HG03469 (cell line): Measurements from ENCODE around the gene TBC1D22A.

Experiments
- ATAC-seq: cut with Tn5 transposase; IDR thresholded peaks from one replicate; pipeline ENCODE4 v1.9.1; 2021; ENCODE audit warnings: mild to moderate bottlenecking, moderate library complexity, moderate number of reproducible peaks; ENCODE audit not compliant: unreplicated experiment

Gene TBC1D22A

DNA sequence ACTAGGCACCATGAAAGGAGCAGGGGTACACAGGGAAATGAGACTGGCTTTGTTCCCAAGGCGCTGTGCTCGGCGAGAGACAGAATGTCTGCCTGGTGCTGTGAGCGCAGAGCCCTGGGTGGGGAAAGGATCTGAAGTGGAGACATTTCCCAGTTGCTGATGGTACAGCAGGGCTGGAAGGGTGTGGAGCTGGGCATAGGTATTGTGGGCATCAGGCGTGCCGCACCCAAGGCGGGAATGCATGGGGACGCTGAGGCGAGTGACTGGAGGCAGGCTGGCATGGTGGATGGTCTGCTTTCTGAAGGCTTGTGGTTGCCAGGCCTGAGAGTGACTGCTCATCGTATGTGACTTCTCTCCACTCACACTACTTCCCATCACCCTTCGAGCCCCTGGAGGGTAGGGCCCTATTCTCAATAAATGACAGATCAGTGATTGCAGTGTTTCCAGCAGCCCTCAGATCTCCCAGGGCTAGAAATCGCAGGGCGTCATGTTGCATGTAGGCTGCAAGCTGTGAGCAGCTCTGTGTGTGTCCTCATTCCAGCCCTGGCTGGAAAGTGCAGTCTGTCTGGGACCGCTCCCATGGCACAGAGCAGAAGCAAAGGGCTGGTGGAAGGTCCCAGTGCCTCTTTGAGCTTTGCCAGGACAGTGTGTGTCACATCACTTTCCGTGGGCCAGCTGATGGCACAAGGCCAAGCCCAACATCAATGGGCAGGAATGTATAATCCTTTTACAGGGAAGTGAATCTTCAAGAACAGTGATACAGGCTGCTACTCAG lies 67.7 kb downstream of the TBC1D22A start:
- no peak for ATAC-seq

DNA sequence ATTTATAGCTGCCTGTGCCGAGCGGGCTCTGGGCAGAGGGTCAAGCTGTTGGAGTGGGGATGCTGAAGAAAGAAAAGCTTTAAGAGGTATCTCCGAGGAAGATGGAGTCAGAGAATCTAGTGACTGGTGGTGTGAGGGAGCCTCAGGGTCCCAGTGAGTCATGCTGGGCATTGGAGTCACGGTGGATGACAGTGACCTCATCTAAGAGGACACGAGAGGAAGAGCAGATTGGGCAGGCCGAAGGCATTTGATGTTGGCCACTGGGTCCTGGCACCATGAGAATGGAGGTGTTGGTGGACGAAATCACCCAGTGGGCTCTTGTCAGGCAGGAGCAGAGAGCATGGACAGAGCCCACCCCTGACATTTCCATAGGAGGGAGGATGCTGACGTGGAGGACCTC lies 68.4 kb downstream of the TBC1D22A start:
- ATAC-seq = no peak

DNA sequence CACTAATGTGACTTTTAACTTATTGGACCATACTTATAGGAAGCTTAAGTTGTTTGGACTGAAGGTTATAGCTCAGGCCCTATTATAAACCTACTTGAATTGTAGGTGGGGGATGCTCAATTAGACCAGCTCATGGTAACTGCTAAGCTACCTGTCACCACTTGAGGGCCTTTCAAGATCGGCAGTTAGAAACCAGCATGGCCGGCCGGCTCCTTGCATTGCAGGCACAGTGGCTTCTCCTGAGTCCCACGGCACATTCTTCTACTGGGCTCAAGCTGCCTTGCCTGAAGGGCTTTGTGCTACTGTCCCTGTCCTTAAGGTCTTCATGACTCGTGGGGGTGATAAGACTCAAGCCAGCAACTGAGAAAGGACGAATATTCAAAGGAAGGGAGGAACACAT lies 70.8 kb downstream of the TBC1D22A start:
- ATAC-seq = no peak

DNA sequence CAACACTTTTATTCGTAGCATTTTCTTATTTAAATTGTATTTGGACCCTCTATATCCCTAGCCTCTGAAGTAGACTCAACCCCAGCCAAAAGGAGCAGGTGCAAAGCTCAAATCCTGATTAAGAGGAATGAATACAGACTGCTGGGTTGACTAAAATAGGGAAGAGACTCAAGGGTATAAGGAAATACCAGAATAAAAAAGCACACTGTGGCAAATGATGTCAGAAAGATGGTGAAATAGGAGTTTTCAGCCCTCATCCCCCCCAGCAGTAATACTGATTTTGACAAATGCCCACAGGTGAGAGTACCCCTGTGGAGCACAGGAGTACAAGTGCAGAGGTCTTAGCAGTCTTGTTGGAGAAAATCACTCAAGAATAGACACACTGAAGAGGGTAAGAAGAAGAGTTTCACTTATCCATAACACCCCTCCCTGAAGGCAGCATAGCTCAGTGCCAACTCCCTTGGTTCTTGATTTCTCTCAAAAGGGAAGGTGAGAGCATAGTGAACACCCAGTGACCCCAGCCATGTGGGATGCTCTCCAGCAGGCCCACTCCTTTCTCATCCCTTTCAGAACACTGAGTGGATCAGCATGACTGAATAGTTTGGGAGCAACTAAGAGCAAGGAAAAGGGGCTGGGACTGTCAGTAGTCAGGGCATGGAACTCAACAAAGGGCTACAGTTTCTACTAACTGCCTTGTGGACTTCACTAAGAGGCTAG lies 71.7 kb downstream of the TBC1D22A start:
- no peak for ATAC-seq

DNA sequence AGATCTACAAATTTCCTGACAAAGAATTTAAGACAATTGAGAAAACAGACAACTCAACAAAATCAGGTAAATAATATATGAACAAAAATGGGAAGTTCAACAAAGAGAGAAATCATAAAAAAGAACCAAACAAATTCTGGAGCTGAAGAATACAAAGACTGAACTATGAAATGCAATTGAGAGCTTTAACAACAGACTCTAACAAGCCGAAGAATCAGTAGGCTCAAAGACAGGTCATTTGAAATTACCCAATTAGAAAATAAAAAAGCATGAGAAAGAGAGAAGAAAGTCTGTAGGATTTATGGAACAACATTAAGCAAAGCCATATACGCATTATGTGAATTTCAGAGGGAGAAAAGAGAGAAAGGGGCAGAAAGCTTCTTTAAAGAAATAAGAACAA lies 72.8 kb downstream of the TBC1D22A start:
- no peak for ATAC-seq

DNA sequence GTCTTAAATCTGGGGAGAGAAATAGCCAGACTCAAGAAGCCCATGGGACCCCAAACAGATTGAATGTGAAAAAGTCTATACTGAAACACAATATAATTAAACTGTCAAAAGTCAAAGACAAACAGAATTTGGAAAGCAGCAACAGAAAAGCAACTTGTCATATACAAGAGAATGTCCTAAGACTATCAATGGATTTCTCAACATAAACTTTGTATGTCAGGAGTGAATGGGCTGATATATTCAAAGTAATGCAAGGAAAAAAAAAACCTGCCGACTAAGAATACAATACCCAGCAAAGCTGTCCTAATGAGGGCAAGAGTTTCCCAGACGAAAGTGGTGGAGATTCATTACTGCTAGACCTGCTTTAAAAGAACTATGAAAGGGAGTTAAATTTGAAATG lies 73.2 kb downstream of the TBC1D22A start:
- no peak for ATAC-seq

DNA sequence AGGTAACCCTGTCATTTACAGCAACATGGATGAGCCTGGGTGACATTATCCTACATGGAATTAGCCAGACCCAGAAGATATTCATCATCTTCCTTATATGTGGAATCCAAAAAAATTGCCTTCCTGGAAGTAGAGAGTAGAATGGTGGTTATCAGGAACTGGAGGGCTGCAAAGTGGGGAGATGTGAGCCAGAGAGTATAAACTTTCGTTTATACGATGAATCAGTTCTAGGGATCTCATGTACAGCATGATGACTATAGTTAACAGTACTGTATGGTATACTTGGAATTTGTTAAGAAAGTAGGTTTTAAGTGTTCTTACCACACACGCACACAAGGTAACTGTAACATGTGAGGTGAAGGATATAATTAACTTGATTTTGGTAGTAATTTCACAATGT lies 79.1 kb downstream of the TBC1D22A start:
- ATAC-seq = no peak

DNA sequence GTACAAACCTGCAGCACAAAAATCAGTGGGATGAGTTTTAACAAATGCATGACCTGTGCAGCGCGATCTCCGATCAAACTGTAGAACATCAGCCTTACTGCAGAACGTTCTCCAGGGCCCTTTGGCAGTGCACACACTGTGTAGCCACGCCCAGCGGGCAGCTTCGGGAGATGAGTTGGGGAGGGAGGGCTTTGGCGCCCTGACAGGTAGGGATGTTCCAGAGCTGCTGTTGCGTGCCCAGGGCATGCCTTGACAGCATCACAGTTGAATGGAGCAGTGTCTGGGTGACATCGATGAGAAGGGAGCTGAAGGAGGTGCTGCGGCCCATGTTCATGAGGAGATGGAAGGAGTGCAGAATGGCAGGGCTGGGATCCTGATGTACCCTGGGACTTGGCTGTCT lies 80.2 kb downstream of the TBC1D22A start:
- no peak for ATAC-seq

DNA sequence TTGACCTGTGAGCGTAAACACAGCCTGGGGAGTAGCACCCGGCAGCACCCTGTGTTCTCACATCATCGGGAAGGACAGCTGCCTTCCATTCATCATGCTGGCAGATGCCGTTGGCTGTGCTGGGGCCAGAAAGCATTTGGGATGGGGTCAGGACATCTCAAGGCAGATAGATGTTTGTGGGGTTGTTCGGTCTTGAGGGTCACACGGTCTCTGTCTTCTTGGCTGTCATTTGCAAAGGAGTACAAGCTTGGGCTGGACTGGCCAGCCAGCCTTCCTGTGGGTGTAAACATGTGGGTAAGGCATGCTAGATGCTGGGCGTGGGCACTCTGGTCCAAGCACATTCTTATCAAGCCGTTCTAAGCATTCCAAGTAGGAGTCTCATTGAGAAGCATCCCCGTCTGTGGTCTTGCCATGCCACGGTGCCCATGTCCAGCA lies 81.4 kb downstream of the TBC1D22A start:
- ATAC-seq = no peak

DNA sequence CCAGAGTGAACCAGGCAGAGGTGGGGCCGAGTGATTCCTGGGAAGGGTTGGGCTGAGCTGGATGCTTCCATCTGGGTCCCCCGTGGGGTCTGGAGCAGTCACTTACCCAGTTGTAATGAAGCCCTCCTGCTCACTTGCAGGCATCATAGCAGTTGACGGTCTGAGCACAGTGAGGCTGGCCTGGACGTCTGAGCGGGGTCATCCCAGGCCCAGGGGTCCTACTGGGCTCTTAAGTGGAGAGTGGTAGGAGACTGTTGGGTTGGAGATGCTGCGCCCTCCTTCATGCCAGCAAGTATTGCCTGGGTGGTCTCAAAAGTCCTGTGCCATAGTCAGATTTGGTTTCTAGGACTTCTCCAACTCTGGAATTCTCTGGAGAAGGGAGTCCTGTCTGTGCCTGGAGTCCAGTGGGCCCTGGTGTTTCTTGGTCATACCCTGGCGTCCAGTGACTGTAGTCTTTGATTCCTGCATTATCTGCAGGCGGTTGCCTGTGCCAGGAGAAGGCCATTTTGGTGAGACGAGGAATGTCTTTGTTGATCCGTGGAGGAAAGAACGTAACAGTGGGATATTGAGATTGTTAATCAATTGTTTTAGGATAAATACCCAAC lies 82.3 kb downstream of the TBC1D22A start:
- ATAC-seq = no peak

DNA sequence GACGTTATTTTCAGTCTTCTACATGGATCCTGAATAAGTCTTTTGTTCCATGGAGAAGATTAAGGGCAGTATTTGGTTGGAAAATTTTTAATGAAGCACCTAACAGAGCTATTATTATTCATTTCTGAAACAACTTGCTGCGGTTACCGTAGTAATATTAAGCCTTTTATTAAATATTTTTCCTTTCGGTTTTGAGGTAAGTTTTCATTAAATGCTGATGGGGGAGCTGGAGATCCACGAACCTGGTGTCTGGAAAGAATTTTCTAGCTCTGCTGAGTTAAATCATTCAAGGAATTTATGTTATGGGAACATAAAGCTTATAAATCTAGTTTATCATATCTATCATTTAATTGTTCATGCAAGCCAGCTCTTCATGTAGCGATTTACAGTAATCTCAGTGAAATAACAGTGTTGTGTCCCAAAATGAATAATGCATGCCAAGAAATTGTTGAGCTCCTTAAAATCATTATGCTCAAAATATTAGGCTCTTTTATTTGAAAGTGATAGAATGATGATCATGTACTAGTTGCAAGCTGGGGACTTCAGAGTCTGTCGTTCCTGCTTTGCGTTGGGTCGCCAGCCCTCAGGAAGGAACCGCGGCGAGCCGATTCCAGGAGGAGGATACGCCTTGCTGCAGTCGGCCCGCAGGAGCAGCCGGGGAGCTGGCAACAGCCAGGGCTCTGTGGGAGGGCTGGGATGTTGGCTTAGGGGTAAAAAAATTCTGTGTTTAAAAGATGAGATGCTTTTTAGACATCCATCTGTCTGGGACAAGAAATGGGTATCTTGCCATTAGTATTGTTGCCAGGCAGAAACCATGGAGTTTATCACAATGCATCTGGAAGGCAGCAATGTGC lies 83.1 kb downstream of the TBC1D22A start:
- no peak for ATAC-seq

DNA sequence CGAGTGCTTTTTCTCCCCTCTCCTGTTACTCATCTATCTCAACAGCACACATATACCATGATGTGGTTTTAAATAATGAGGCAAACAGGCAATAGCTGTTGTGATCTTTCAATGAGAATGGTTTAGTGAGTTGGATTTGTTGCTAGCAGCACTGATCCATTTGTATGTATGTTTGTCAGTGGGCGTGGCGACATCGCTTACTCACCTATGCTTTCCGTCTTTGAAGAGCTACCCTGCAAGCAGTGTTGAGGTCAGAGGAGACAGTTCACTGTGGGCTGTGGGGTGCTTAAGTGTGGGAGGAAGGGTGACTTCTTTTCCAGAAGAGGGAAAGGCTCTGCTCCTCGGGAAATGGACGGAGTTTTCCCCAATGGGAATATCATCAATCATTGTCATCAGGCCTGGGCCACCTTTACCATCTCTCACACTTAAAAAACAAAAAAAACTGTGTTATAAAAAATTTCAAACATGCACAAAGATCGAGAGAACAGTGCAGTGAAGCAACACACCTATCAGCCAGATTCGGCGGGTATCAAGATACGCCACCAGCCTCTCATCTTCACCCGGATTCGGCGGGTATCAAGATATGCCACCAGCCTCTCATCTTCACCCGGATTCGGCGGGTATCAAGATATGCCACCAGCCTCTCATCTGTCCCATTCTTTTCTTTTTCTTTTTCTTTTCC lies 83.8 kb downstream of the TBC1D22A start:
- no peak for ATAC-seq

DNA sequence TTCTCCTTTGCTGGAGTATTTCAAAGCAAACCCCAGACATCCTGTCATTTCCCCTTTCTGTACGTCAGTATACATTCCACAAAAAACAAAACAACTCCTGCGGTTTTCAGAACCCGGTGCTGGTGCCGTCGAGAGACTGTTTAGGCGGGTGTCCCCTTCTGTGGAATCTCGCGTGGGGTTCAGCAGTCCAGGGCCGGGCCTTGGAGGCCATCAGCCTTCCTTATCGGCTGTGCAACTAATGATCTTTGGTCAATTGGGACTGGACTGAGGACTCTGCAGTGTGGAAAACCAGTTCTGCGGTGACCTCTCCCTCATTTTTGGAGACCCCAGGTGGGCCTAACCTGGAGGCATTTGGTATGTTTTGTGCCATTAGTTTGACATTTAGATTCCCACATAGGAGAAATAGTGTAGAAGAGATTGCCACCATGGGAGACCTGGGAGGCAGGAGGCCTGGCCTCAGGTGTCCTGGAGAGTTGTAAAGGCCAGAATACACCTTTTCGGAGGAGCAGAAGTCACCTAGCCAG lies 84.4 kb downstream of the TBC1D22A start:
- ATAC-seq = no peak

DNA sequence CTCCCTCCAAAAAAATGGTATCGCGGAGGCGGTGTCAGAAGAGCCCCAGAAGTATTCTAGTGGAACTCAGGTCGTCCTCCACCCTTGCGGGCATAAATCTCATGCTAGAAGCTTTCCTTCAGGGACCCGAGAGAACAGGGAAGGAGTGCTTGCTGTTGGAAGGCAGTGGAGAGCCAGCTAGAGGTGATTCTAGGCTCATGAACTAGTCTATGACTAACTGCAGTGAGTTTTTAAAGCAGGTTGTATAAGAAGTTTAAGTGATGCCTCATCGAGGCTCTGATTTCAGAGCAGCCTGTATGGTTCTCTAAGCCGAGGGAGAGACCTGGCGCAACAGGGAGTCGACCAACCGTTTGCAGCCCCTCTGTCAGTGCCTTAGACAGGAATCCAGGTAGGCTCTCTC lies 85.7 kb downstream of the TBC1D22A start:
- no peak for ATAC-seq

DNA sequence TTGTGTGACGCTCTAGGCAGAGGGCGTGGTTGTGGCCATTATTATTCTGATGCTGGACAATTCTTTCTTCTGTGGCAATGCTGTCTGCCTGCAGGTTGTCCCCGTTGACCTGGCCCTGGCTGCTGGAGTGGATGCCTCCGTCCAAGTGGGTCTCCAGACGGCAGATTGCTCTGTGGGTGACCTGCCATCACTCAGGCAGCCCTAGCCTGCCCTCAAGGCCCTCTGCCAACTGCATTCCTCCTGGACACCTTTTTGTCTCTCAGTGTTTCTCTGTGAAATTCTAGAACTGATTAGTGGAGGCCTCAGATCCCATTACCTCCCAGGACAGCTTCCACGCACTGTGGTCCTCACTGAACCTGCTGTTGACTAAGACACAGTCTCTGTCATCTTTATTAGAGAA lies 86.7 kb downstream of the TBC1D22A start:
- no peak for ATAC-seq

DNA sequence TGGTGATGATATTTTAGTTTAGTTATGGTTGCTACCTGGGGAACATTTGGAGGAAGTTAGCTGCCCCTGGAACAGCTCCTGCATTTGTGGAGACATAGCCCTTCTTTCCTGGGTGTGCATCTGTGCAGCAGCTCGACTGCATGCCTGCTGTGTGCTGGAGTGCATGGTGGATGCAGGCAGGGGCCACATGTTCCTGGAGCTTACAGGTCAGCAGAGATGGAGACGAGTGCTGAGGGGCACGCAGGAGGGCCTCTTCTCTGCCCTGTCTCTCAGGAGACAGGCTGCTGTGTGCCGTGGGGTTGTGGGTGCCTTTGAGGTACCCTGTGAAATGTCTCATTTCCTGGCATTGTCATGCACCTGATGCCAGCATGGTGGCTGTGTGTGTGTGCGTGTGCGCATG lies 87.5 kb downstream of the TBC1D22A start:
- ATAC-seq = no peak

DNA sequence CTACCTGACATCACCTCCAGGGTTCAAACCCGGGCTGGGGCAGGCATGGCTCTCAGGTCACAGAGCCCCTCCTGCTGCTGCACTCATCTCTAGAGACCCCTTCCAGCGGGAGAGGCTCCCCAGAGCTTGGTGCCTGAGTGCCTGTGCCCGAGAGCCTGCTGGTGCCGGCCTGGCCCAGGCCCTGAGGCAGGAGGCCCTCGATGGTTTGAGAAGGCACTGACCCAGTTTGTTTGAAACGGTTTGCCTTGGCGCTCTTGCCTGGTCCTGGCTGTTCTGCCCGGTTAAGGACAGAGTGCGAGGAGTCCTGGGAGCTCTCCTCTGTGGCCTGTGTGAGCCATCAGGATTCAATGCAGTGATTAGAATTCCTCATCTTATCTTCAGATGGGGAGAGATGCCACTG lies 88.9 kb downstream of the TBC1D22A start:
- ATAC-seq = no peak

DNA sequence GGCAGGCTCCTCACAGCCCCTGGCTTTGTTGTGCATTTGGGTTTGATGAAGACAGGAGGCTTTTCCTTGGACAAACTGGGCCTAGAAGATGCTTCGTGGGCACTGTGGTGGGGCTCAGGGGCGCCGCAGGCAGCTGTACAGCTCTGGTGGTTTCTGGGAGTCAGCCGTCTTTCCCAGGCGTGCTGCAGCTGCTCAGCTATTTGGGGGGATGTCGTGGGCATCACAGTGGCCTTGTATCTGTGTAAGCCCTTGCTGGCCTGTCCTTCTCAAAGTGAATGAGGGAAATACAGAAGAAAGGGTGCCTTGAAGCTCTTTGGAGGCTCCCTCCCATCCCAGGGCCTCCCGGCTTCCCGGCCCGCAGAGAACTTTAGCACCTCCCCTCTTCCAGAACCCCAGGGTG lies 89.5 kb downstream of the TBC1D22A start:
- ATAC-seq = no peak

DNA sequence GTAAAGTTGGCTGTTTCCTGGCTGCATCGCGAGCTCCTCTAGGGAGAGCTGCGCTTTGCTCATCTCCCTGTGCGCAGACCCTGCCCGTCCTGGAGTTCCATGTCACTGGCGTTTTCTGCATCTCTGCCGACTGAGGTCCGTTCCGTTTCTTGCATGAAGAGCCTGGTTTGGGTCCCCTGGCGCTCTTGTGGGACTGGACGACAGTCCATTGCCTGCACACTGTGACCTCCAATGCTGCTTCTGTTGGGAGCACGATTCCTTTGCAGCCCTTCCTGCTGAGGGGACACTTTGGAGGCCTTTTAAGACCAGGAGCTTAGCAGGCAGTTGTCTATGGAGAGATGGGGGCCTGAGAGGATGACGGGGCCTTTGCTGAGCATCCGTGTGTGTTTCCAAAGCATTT lies 90.3 kb downstream of the TBC1D22A start:
- no peak for ATAC-seq

DNA sequence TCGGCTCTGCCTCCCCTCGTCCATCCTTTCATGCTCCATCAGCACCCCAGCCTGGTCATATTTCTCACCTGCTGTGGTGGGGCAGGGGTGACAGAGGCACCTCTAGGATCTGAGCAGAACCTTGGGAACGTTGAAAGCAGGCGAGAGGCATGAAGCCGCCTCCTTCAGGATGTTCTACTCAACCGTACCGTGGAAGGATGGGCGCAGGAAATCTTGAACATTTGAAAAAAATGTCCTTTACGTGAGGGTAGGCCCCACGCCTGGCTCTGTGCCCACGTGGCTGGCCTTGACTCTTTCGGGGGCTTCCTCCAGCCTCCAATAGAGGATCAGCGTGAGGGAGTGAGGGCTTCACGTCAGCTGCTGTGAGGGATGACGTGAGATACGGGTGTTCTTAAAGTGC lies 90.7 kb downstream of the TBC1D22A start:
- no peak for ATAC-seq
